Activated CD4-positive, alpha-beta T cell treated with anti-CD3 and anti-CD28 coated beads, Interleukin-2, amount 50 U/mL, for 24 hours (primary cell): ENCODE measurements around the gene ITGB6.

Experiments used
- DNase-seq, 2 donors: peaks; one replicate each; pipeline ENCODE4 v3.0.0-alpha.2; 2020; ENCODE audit warnings: low read depth in 1 of 2, low spot score in 1 of 2

ITGB6 gene

DNA sequence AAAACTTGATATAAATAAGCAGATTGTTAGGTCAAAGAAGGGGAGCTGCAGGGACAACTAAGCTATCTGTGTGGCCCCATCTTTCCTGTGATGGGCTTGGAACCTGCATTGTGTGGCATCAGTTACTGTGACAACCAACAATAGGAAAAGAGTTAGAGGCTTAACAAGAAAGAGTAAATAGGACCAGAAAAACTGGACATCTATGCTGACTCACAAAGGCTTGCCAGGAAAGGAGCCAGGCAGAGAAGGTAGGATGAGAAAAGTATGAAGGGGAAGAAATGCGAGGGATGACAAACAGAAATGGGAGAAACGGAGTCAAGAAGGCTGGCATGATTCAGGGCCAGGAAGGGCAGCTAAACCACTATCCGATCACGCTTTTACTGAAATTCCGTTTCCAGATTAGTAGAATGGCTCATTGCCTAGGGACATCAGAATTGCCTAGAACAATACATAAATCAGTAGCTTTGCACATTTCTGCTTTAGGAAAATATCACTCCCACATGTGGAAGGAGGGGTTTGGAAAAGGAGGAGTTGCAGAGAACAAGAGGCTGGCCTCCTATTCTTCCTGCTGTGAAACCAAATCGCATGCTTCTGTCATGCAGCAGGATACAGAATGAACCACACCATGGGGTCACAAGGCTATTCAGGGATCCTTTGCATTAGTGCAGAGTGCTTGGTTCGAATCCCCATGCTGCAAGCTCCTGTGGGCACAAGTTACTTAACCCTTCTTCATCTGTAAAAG, 144.9 kb downstream of the ITGB6 start:
- DNase-seq, result no peak

- no peak for DNase-seq
These were observed 146.1 kb downstream of the ITGB6 start for GRCh38 chr2:160053946-160054345.

DNA sequence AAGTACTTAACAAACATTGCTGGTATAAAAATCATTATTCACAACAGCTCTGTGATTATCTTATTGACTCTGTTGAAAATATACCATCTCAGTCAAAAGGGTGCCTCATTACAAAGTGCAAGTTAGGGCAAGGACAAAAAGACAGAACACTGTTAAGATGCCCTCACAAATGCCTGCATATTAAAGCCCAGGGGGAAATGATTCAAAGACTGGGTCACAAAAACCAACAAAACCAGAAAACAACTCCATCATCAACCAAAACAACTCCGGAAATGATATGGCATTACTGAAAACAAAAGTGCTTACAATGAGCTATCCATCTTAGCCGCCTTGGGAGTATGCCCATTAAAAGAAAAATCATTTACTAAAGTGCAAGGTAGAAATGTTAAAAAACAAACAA, 147.5 kb downstream of the ITGB6 start:
- no peak for DNase-seq

GRCh38 chr2:160051371-160051800, 148.7 kb downstream of the ITGB6 start:
- no peak for DNase-seq

DNA sequence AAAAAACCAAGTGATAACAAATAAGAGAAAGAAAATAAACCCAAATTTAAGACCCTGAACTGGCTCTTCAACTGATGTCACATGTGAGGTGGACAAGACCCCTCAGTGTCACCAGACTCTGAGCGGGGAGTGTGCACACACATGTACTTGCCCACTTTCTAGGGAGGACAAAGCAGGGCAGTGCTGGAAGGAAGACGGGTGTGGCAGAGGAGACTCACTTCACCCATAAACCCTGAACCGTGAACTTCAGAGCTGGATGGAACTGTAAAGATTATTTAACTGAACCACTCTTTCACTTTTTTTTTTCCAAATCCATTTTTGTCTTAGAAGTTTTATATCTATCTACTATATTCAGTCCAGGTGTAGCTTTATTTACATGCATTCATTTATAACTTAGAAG, 149.9 kb downstream of the ITGB6 start:
- DNase-seq, result no peak
